Lower leg skin (tissue), 4 donors: ENCODE results near the gene RNF152. TPM values are rescaled to one million over a fixed set of nuclear protein-coding genes. Genes with fewer than 3 reads are reported as not detected.
"Not testable (repeated sequence)": the region's sequence is repeated elsewhere in the genome, so short reads cannot be mapped to it uniquely, and the experiment has no call there.

ENCODE experiments used
- DNase-seq, 2 donors: peaks; one replicate each; pipeline ENCODE4 v3.0.0-alpha.2; 2019; ENCODE audit warnings: low spot score in 2 of 2
- H3K4me3 ChIP-seq: fragments of 200-600 bp; sonication (generic); 2 replicates; pipeline ENCODE4 v1.5.1; 2017; ENCODE audit warnings: mild to moderate bottlenecking, low read depth; ENCODE audit not compliant: poor library complexity, severe bottlenecking
- CTCF ChIP-seq, 3 donors: fragments of 450-650 bp; IDR thresholded peaks; one replicate each; pipeline ENCODE4 v1.5.1; 2016; ENCODE audit warnings: antibody characterized with exemption in 3 of 3, mild to moderate bottlenecking in 3 of 3, moderate library complexity in 2 of 3
- POLR2A ChIP-seq, 2 donors: fragments of 450-650 bp; IDR thresholded peaks; one replicate each; pipeline ENCODE4 v1.6.1; 2016 to 2017; ENCODE audit warnings: antibody characterized with exemption in 2 of 2, mild to moderate bottlenecking in 1 of 2, moderate library complexity in 1 of 2
- WGBS, 2 donors: methylation state at CpG; one replicate each; pipeline ENCODE4 v1.1.5; 2018; 5-methylcytosine and 5-hydroxymethylcytosine counted together
- intact Hi-C: fragments of 100-400 bp; cut with DNase I; formaldehyde crosslinking; loops from one replicate; pipeline ENCODE4 v1.15.0; 2023; ENCODE audit warnings: low total_unique reads
- total RNA-seq, 4 donors: library from RNA; depleted of rRNA; stranded (reverse); fragments of >200 nt; gene quantifications; one replicate each; pipeline ENCODE4 v1.1.0, GENCODE V29; 2016

RNF152 gene
- total RNA-seq, 4 donors from 2014 or later = 37.1 to 112 (median 82.5) TPM

DNA sequence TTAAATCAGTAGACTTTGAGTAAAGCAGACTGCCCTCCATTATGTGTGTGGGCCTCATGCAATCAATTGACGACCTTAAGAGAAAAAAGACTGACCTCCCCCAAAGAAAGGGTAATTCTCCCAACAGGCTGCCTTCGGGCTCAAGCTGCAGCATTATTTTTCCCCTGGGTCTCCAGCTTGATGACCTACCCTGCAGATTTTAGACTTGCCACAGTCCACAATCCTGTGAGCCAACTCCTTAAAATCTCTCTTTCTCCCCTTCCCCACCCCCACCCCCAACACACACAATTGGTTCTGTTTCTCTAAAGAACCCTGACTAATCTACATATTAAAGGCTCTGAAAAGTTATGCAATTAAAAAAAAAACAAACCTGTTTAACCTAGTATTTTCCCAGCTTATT, 89.4 kb downstream of the RNF152 start:
- intact Hi-C loops = no loop called here
- TF ChIP-seq CTCF (IDR thresholded peaks at IDR 0.05) = no peak
- no peak for TF ChIP-seq POLR2A (IDR thresholded peaks at IDR 0.05)
- DNase-seq = no peak
- no peak overlapping the region for H3K4me3 ChIP-seq
- WGBS, 2 donors = 68 to 69% methylated on average over 2 of the region's 2 CpGs

DNA sequence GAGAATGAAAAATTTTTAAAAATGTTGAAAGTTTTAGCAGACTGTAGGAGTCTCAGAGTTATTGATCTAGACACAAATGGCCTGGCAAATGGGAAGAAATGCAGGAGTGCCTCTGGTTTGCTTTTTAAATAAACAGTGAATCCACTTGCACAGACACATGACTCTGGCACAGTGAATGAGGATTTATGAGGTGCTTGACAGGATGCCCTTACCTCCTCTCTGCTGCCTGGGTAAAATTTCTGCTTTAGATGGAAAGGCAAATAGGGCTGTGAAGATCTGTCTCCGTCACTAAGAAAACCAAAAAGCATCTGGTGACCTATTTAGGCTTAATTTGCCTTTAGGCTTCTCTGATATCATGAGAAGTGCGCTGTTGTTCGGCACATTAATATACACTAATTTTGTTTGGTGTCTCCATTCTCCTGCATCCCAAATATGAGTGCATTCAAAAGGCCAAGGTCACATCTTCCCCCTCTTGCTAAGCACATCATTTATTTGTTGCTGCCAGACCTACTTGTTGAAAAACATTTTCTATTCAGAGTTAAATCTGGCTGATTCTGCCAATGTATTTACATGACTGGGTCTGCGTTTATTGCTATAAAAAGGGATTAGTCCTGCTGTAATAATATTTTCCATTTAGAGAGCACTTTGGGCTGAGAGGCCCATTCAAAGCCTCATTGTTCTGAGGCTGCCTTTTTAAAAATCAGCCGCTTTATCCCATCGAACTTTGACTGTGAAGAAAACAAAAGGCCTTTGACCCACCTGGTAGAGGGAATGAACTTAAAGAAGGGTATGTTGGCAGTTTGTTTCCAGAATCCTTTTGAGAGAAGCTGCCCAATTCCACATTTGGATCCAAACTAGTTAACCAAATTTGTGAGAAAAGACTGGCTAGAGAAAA, 94.9 kb downstream of the RNF152 start:
- TF ChIP-seq CTCF (IDR thresholded peaks at IDR 0.05) (no peak), POLR2A (IDR thresholded peaks at IDR 0.05) (no peak)
- intact Hi-C loops = no loop called here
- DNase-seq = no peak
- H3K4me3 ChIP-seq = no peak overlapping the region
- WGBS, 2 donors = 82% methylated on average over 6 of the region's 6 CpGs

GRCh38 chr18:61791031-61791430, 101.8 kb downstream of the RNF152 start:
- TF ChIP-seq POLR2A (IDR thresholded peaks at IDR 0.05) (no peak), CTCF (IDR thresholded peaks at IDR 0.05) (no peak)
- DNase-seq = no peak
- H3K4me3 ChIP-seq = no peak overlapping the region
- intact Hi-C loops = no loop called here
- WGBS, 2 donors = 79 to 83% methylated on average over 3 of the region's 3 CpGs

- H3K4me3 ChIP-seq, DNase-seq, intact Hi-C loops: not testable (repeated sequence)
- WGBS, 2 donors = 75 to 85% methylated on average over 1 of the region's 1 CpG
Observed at GRCh38 chr18:61787011-61787670, 105.7 kb downstream of the RNF152 start.

DNA sequence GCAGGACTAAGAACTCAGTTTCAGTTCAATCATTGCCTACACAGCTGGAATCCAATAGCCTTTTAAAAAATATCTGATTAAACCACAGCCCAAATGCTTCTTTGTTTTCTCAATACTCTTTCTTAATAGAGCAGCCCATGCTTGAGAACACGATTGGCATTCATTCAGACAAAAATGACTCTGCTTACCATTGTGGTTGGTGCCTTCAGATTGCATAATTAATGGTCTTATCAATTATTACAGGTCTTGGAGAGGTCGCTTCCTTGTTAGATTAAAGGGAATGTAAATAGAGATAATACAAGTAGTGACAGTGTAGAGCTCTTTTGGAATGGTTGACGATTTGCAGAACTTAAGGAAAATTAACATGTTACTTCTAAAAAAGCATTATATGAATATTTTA, 107.2 kb downstream of the RNF152 start:
- DNase-seq = no peak
- WGBS, 2 donors = 71 to 79% methylated on average over 3 of the region's 3 CpGs
- intact Hi-C loops = no loop called here
- no peak overlapping the region for H3K4me3 ChIP-seq
- TF ChIP-seq POLR2A (IDR thresholded peaks at IDR 0.05) (no peak), CTCF (IDR thresholded peaks at IDR 0.05) (no peak)

DNA sequence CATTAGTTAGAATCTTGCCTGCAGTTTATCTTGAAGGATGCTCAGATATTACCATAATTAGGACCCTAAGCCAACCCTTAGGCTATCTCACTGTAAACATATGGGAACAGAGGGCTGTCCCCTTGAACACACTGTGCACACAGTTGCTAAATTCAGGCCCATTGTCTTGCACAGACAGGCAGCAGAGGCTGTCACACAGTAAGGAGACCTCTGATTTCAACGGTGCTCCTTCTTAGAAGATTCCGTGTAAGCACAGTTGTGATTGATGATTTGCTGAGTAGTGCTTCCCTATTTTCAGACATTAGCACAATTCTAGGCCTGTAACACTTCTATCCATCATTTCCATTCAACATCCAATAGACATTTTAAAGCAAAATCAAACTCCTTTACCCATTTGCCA, 108.0 kb downstream of the RNF152 start:
- DNase-seq = no peak
- intact Hi-C loops = no loop called here
- no peak overlapping the region for H3K4me3 ChIP-seq
- TF ChIP-seq POLR2A (IDR thresholded peaks at IDR 0.05) (no peak), CTCF (IDR thresholded peaks at IDR 0.05) (no peak)
- WGBS, 2 donors = 60 to 75% methylated on average over 2 of the region's 2 CpGs
